NCI-H2107 treated with DMSO at 0.1 percent for 48 hours (cell line): Measurements from ENCODE around the gene GOLGA2.
"Not testable (repeated sequence)": the region's sequence is repeated elsewhere in the genome, so short reads cannot be mapped to it uniquely, and the experiment has no call there.

ENCODE experiments used
- DNase-seq: peaks from one replicate; lab custom pipeline; 2025; ENCODE audit not compliant: unreplicated experiment; lab: John Stamatoyannopoulos, UW

GOLGA2 gene

GRCh38 chr9:128244091-128244836 is 31.5 kb downstream of the GOLGA2 start:
- DNase-seq = no peak

- no peak for DNase-seq
Measured at GRCh38 chr9:128243215-128244018, 32.4 kb downstream of the GOLGA2 start.

- DNase-seq = no peak
Measured at GRCh38 chr9:128242828-128243214, 33.0 kb downstream of the GOLGA2 start.

- DNase-seq = no peak
Measured at GRCh38 chr9:128242124-128242523, 33.7 kb downstream of the GOLGA2 start.

- no peak for DNase-seq
Measured at GRCh38 chr9:128233817-128234406, 41.9 kb downstream of the GOLGA2 start.

- DNase-seq = no peak
Measured at GRCh38 chr9:128232528-128233428, 43.0 kb downstream of the GOLGA2 start.

GRCh38 chr9:128231638-128232527 is 43.9 kb downstream of the GOLGA2 start:
- no peak for DNase-seq

GRCh38 chr9:128230897-128231296 is 44.9 kb downstream of the GOLGA2 start:
- DNase-seq = not testable (repeated sequence)

GRCh38 chr9:128226412-128226801 is 49.4 kb downstream of the GOLGA2 start:
- no peak for DNase-seq

GRCh38 chr9:128225770-128226411 is 49.9 kb downstream of the GOLGA2 start:
- peak; percentile 1 for DNase-seq

- DNase-seq = no peak
Measured at GRCh38 chr9:128224877-128225276, 50.9 kb downstream of the GOLGA2 start.

- DNase-seq = no peak
Measured at GRCh38 chr9:128222880-128223670, 52.7 kb downstream of the GOLGA2 start.

- DNase-seq = no peak
Measured at GRCh38 chr9:128222026-128222425, 53.8 kb downstream of the GOLGA2 start.

- DNase-seq = no peak
Measured at GRCh38 chr9:128219831-128220230, 56.0 kb downstream of the GOLGA2 start.

GRCh38 chr9:128218518-128219389 is 57.1 kb downstream of the GOLGA2 start:
- no peak for DNase-seq

GRCh38 chr9:128218172-128218517 is 57.7 kb downstream of the GOLGA2 start:
- DNase-seq = no peak

- no peak for DNase-seq
Measured at GRCh38 chr9:128216781-128217553, 58.8 kb downstream of the GOLGA2 start.
